Keratinocyte (primary cell): Measurements from ENCODE around the gene GPRC6A. TPM values are rescaled to one million over a fixed set of nuclear protein-coding genes. Genes with fewer than 3 reads are reported as not detected.

Experiments used
- DNase-seq: peaks from one replicate; pipeline ENCODE4 v3.0.0-alpha.2; 2011; ENCODE audit warnings: low read depth, missing footprints, low spot score
- FAIRE-seq: peaks from 2 replicates; lab custom pipeline; 2011; peaks lifted over from hg19 to GRCh38; lab: Jason Lieb, UNC
- H2AFZ ChIP-seq: 2 replicates; pipeline ENCODE4 v1.6.0; 2012; ENCODE audit warnings: low read length, control low read depth, inconsistent platforms; ENCODE audit not compliant: control insufficient read depth
- H3K27ac ChIP-seq: 2 replicates; pipeline ENCODE4 v1.5.1; 2011; ENCODE audit warnings: low read length; ENCODE audit not compliant: control insufficient read depth, insufficient read depth
- H3K27me3 ChIP-seq: 3 replicates; pipeline ENCODE4 v1.6.0; 2011; ENCODE audit warnings: low read length; ENCODE audit not compliant: control insufficient read depth, insufficient read depth; ENCODE audit errors: extremely low read depth
- H3K36me3 ChIP-seq, 2 experiments: 2 replicates in 1 of 2; 3 replicates in 1 of 2; pipeline ENCODE4 v1.5.1; 2011; ENCODE audit warnings: low read length in 2 of 2, mild to moderate bottlenecking in 1 of 2; ENCODE audit not compliant: control insufficient read depth in 2 of 2, insufficient read depth in 2 of 2; ENCODE audit errors: extremely low read depth in 1 of 2
- H3K4me1 ChIP-seq: 3 replicates; pipeline ENCODE4 v1.5.1; 2011; ENCODE audit warnings: low read length; ENCODE audit not compliant: control insufficient read depth, insufficient read depth; ENCODE audit errors: extremely low read depth
- H3K4me2 ChIP-seq: 3 replicates; pipeline ENCODE4 v1.6.0; 2011; ENCODE audit warnings: low read depth, low read length; ENCODE audit not compliant: control insufficient read depth, insufficient read depth; ENCODE audit errors: extremely low read depth
- H3K4me3 ChIP-seq, 3 experiments: fragments of 200-600 bp in 1 of 3; sonication (generic) in 1 of 3; 2 replicates in 2 of 3; 3 replicates in 1 of 3; pipeline ENCODE4 v1.5.1; 2011 to 2016; ENCODE audit warnings: low read length in 3 of 3, mild to moderate bottlenecking in 3 of 3, control low read depth in 2 of 3, inconsistent platforms in 1 of 3, low read depth in 1 of 3, mixed read lengths in 1 of 3, mixed run types in 1 of 3, moderate library complexity in 1 of 3; ENCODE audit not compliant: control insufficient read depth in 2 of 3, insufficient read depth in 2 of 3; ENCODE audit errors: extremely low read depth in 1 of 3
- H3K79me2 ChIP-seq: 2 replicates; pipeline ENCODE4 v1.6.0; 2012; ENCODE audit warnings: low read length; ENCODE audit not compliant: control insufficient read depth, insufficient read depth
- H3K9ac ChIP-seq: 3 replicates; pipeline ENCODE4 v1.6.0; 2011; ENCODE audit warnings: low read length; ENCODE audit not compliant: control insufficient read depth, insufficient read depth; ENCODE audit errors: extremely low read depth
- H3K9me1 ChIP-seq: 3 replicates; pipeline ENCODE4 v1.6.0; 2011; ENCODE audit warnings: low read length; ENCODE audit not compliant: control insufficient read depth, insufficient read depth; ENCODE audit errors: extremely low read depth
- H3K9me3 ChIP-seq: 2 replicates; pipeline ENCODE4 v1.5.1; 2012; ENCODE audit warnings: low read depth, low read length; ENCODE audit not compliant: control insufficient read depth
- H4K20me1 ChIP-seq: 3 replicates; pipeline ENCODE4 v1.6.0; 2011; ENCODE audit warnings: low read length; ENCODE audit not compliant: control insufficient read depth, insufficient read depth; ENCODE audit errors: extremely low read depth
- CTCF ChIP-seq, 3 experiments: IDR thresholded peaks in 1 of 3; conservative IDR thresholded peaks in 1 of 3; optimal IDR thresholded peaks in 1 of 3; 2 replicates in 2 of 3; 3 replicates in 1 of 3; pipeline versions ENCODE3 to v1.5.1; 2011; ENCODE audit warnings: low read length in 3 of 3, mild to moderate bottlenecking in 3 of 3, moderate library complexity in 2 of 3, control low read depth in 1 of 3, inconsistent platforms in 1 of 3; ENCODE audit not compliant: insufficient read depth in 2 of 3; ENCODE audit errors: extremely low read depth in 1 of 3
- EZH2 ChIP-seq: IDR thresholded peaks from one replicate; pipeline ENCODE4 v1.6.1; 2012; ENCODE audit warnings: inconsistent platforms, mild to moderate bottlenecking, low read length, moderate library complexity
- dilution Hi-C: fragments of 300-500 bp; cut with MboI; formaldehyde crosslinking; loops from one replicate; pipeline ENCODE4 v1.7.0; 2020; ENCODE audit warnings: low sequenced_read_pairs; ENCODE audit not compliant: extremely low pct_ligation_motif_present
- polyA plus RNA-seq, 5 experiments: library from polyadenylated mRNA; depleted of rRNA in 3 of 5; stranded (reverse) in 3 of 5; stranded (forward) in 1 of 5; unstranded in 1 of 5; fragments of >200 nt; gene quantifications; 1 replicate in 1 of 5; 2 replicates in 3 of 5; 3 replicates in 1 of 5; pipeline versions ENCODE4 v1.2.1 to v1.2.3, GENCODE V29; 2011 to 2012; ENCODE audit warnings: missing spikeins in 2 of 5, low read depth in 1 of 5, low replicate concordance in 1 of 5

GPRC6A gene
- polyA plus RNA-seq, 1 donor (not counting 4 experiments of a cell fraction or from before 2014, with no cell fraction given) = not detected

- no peaks in the 10 kb centered on the region for H3K27me3 ChIP-seq
- no peaks in the 10 kb centered on the region for H3K9me1 ChIP-seq
- no peaks in the 10 kb centered on the region for H3K4me1 ChIP-seq
- no peak for TF ChIP-seq EZH2
- TF ChIP-seq CTCF (optimal IDR thresholded peaks at IDR 0.05 in 1 of 3, IDR thresholded peaks at IDR 0.05 in 1 of 3, conservative IDR thresholded peaks at IDR 0.05 in 1 of 3; ENCODE audit: extremely low read depth in 1 of 3, insufficient read depth in 2 of 3, low read length in 3 of 3) = no peak
- H4K20me1 ChIP-seq = no peaks in the 10 kb centered on the region
- no peaks in the 10 kb centered on the region for H3K36me3 ChIP-seq
- no peak overlapping the region for H3K4me2 ChIP-seq
- no peak overlapping the region for H3K4me3 ChIP-seq
- H3K9ac ChIP-seq = no peak overlapping the region
- H2AFZ ChIP-seq = no peak overlapping the region
- dilution Hi-C loops = no loop called here
- no peaks in the 10 kb centered on the region for H3K79me2 ChIP-seq
- FAIRE-seq = no peak
- H3K9me3 ChIP-seq = no peaks in the 10 kb centered on the region
- no peak overlapping the region for H3K27ac ChIP-seq
- no peak for DNase-seq
These were observed 30.4 kb upstream of the GPRC6A start for GRCh38 chr6:116859264-116859663.

- no peaks in the 10 kb centered on the region for H3K27me3 ChIP-seq
- no peak overlapping the region for H3K4me3 ChIP-seq
- FAIRE-seq (no peak), DNase-seq (no peak)
- no peak overlapping the region for H2AFZ ChIP-seq
- H3K9me3 ChIP-seq = no peaks in the 10 kb centered on the region
- no peaks in the 10 kb centered on the region for H3K79me2 ChIP-seq
- no peaks in the 10 kb centered on the region for H4K20me1 ChIP-seq
- H3K9me1 ChIP-seq = no peaks in the 10 kb centered on the region
- H3K9ac ChIP-seq = no peak overlapping the region
- no peak overlapping the region for H3K27ac ChIP-seq
- no peaks in the 10 kb centered on the region for H3K36me3 ChIP-seq
- no peak overlapping the region for H3K4me2 ChIP-seq
- no peak for TF ChIP-seq EZH2
- TF ChIP-seq CTCF (optimal IDR thresholded peaks at IDR 0.05 in 1 of 3, IDR thresholded peaks at IDR 0.05 in 1 of 3, conservative IDR thresholded peaks at IDR 0.05 in 1 of 3; ENCODE audit: extremely low read depth in 1 of 3, insufficient read depth in 2 of 3, low read length in 3 of 3) = no peak
- dilution Hi-C loops = no loop called here
- no peaks in the 10 kb centered on the region for H3K4me1 ChIP-seq
These were observed 29.2 kb upstream of the GPRC6A start for GRCh38 chr6:116858060-116858459.
